Measurements from ENCODE around the gene SCGB1C1.
"Not testable (repeated sequence)": the region's sequence is repeated elsewhere in the genome, so short reads cannot be mapped to it uniquely, and the experiment has no call there.

Gene SCGB1C1

DNA sequence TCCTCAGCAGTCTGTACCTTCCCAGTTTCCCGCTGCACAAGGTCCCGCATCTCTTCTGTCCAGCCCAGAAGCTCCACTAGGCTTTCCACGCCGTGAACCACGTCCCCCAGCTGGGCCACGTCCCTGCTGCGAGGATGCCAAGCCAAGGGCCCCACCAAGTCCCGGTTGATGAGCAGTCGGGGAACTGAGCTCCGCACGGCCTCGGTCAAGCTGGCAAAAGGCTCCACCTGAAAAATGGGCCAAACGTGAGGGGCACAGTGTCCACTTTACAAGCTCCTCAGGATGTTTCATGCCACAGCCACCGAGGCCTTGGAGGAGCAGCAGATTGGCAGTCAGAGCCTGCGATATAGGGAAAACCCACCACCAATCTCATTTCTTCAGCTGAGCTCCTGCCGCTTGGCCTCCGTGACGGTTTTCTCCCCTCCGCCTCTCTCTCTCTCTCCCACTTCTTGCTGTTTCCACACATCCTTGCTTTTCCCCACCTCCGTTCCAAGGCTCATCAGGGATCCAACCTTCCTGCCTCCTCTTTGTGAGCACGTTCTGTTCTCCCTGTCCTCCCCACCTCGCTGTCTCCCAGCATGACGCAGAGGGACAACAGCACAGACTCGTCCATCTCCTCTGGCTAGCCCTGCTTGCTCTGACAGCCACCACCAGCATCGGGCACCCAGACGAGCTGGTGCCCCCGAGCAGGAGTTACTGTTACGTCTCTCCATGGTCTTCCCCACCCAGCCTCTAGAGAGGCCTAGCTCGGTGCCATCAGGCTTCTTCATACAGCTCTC lies 26.1 kb downstream of the SCGB1C1 start:
- no peak for DNase-seq (ENCODE audit: low read depth)

DNA sequence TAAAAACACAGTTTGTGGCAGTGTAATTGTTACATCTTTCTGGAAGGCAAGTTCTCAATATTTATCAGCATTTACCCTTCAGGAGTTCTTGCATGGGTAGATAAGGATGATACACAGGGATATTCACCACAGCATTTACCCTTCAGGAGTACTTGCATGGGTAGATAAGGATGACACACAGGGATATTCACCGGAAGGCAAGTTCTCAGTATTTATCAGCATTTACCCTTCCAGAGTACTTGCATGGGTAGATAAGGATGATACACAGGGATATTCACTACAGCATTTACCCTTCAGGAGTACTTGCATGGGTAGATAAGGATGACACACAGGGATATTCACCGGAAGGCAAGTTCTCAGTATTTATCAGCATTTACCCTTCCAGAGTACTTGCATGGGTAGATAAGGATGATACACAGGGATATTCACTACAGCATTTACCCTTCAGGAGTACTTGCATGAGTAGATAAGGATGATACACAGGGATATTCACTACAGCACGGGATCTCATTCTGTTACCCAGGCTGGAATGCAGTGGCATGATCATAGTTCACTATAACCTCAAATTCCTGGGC lies 27.9 kb downstream of the SCGB1C1 start:
- DNase-seq (ENCODE audit: low read depth), result not testable (repeated sequence)

DNA sequence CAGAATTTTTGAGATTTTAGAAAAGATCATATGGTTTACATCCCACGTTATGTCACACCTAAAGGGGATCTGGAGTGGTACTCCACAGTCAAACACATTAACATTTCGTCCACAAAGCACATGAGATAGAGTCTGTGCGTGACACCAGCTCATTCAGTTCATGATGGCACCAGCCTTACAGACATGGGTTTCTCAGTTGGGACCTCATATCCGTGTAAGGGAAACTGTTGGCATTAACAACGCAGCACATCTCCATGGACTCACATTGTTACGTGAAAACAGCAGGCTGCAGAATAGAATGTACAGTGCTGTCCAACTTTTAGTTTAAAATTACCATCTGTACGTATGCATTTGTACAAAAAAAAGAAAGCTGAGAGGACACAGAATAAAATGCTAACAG lies 28.7 kb downstream of the SCGB1C1 start:
- DNase-seq (ENCODE audit: low read depth), result no peak

DNA sequence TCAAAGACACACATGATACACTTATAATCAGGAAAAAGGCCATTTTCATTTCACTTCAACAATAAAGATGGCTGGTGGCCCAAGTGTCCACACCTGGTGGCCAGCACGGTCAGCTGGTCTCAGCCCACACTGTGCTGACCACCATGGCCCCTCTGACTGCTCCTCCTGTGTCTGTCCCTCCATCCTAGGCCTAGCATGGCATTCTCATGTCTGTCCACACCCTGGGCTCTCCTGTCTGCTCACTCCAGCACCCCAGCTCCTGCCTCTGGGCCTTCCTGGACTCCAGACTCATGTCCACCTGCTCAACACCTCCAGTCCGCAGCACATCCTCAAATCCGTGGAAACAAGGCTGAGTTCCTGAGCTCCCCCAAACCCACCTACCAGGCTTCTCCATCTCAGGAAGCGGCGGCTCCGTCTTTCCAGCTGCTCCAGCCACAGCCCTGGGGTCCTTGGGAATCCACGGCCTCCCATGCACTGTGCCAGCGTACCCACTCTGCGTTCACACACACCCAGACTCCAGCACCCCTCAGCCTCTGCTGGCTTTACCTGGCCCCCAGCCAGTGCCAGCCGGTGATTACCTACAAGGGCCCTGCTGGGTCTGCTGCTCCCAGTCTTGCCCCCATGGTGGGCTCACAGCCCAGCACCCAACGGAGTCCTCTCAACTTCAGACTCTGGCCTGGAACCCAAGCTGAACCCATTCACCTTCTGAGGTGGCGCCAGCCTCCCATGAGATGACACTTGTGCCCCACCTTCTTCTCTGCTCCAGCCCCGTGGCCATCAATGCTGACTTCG lies 29.3 kb downstream of the SCGB1C1 start:
- no peak for DNase-seq (ENCODE audit: low read depth)

DNA sequence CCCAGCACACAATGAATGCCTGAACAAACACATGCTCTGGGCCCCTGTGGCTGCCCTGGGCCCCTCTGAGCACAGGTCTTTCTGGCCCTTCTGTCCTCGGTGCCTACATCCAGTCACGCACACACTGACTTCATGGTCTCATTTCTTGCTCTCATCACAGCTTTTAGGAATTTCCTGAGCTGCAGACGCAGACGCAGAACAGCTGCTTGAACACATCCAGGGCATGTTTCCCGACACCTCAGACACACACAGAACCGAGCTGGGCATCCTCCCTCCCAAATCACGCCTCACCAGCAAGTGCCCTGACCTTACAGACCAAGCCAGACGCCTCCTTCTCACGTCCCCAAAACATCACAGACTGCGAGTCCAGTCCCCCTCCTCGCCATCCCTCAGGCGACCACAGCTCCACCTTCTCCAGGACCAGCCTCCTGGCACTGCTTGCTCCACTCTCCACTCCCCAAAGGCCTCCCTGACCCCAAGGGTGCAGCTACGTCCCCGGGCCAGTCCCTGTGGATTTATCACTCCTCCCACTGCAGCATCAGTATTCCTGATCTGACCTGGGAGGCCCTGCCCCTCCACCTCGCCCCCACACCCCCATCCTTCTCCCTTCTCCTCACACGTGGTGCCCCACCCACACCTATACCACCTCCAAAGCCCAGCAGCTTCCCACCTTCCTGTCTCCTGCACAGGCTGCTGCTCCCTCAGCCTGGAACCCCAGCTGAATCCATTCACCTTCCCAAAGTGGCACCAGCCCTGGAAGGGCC lies 30.3 kb downstream of the SCGB1C1 start:
- no peak for DNase-seq (ENCODE audit: low read depth)

DNA sequence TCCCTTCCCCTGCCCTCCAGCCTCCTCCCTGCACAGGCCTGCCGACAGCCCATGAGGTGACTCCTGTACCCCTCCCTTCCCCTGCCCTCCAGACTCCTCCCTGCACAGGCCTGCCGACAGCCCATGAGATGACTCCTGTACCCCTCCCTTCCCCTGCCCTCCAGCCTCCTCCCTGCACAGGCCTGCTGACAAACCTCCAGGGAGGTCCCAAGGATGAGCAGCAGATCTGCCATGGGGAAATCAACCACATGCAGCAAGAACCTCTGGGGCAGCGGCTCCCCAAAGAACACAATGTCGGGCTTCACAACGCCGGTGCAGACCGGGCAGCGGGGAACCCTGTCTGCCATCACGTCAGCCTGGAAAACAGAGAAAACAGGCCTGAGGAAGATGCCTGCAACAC lies 31.0 kb downstream of the SCGB1C1 start:
- no peak for DNase-seq (ENCODE audit: low read depth)

DNA sequence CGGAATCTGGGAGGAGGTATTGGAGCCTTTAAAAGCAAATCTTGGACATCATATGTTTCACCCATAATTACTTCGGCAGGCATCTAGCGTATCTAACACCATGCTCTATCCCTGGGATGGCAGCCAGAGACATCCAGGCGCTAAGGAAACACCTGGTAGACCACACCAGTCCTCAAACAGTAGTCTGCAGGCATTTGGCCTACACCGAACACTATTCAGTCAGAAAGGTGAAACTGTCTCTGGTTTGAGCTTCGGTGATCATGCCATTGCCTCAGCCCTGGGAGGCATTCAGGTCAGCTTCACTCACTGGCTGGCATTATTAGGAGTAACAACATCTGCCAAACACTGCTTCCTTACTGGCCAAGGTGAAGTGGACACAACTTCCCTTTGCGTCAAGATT lies 31.5 kb downstream of the SCGB1C1 start:
- DNase-seq (ENCODE audit: low read depth), result no peak

DNA sequence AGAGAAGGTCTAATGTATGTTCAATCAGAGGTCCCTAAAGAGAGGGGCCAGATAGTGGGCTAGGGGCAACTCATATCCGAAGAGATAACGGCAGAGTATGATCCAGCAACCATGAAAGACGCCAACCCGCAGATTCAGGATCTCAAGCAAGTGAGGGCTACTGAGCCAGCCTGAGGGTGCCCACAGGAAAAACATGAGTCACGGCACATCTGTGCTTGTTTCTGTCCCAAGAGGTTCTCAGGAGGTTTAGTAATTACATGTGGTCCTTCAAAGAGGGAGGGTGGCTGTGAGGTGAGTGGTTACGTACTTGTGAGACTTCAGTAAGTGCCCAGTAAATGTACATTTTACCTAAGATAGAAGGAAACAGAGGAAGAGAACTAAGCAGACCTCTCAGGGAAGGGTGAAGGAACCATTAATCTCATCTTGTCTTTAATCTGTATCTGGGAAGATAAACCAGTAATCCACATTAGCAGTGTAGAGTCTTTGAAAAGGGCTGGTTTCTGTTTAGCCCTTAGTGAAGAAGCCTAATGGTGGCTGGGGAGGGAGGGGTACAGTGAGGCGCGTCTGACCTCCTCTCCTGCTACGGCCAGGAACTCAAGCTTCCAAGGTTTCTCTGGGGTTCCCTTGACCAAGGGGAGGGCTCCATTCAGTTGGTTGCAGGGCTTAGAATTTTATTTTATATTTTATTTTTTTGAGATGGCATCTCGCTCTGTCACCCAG lies 33.0 kb downstream of the SCGB1C1 start:
- DNase-seq (ENCODE audit: low read depth), result no peak

DNA sequence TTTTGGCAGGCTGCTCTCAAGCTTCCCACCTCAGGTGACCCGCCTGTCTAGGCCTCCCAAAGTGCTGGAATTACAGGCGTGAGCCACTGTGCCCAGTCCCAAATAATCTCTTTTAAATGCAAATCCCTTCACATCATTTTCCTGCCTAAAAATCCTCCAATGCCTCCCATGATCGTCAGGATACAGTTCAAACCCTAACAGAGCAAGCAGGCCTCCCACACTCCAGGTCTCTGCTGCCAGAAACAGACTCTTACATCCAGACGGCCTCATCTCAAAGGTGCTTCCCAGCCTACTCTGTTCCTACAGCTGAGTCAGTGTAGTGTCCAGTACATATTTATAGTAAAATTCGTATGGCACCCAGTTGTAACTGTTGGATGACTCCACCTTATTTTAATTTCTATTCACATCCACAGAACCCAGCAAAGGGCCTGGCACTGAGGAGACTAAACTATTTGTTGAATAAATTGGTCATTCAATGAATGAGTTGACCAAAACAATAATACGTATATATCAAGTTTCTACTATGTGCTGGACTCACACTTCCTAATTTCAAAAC lies 35.0 kb downstream of the SCGB1C1 start:
- DNase-seq (ENCODE audit: low read depth), result no peak

DNA sequence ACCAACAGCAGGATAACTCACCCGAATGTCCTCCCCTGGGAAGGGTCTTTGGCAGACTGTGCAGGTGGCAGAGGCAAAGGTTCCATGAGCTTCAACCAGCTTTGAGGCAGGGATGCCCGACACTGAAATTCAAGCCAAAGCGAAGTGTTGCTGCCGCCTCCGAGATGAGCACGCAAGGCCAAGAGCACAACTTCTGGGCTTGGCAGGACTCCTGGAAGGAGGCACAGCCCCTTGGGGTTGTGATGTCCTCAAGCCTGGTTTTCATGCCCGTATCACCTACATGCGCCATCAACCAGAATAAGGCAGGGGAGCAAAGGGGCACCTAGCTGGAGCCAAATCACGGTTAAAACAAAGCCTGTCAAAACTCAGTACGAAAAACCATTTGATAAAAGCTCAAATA lies 37.6 kb downstream of the SCGB1C1 start:
- no peak for DNase-seq (ENCODE audit: low read depth)

DNA sequence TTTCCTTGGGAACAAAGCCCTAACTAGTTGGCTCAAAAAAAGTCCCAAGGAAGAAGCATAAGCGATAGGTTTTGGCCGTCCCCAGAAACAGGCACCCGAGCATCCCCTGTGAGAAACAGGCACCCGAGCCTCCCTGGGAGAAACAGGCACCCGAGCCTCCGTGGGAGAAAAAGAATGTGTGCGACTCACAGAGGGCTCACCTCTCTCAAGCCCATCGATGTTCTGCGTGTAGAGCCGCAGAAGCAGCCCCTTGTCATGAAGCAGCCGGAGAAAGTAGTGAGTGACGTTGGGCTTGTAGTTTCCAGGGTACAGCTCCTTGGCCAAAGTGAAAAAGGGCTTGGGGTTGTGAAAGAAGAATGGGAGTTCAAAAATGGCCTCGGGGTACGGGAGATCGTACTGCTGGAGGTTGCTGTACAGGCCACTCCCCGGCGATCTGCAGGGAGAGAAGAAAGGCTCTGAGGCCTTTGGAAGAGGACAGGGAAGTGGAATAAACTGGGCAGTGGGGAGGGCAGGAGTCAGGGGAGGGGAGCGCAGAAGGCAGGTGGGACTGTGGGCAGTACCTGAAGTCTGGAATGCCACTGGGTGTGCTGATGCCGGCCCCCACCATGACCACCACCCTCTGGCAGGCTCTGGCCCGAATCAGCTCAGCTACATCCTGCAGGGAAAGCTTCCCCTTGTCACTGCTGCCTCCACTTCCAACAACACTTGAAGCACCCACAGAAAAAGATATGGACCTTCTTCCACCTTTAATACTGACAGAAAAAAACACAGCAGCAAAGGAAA lies 40.1 kb downstream of the SCGB1C1 start:
- no peak for DNase-seq (ENCODE audit: low read depth)

DNA sequence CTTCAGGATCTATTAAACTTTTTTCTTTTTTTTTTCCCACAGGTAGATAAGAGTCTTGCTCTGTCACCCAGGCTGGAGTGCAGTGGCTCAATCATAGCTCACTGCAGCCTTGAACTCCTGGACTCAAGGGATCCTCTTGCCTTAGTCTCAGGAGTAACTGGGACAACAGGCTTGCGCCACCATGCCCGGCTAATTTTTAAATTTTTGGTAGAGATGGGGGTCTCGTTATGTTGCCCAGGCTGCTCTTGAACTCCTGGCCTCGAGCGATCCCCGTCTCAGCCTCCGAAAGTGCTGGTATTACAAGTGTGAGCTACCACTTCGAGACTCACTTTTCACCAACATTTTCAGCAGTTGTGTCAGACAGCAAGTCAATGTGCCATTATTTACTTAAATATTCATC lies 42.3 kb downstream of the SCGB1C1 start:
- DNase-seq (ENCODE audit: low read depth), result no peak

DNA sequence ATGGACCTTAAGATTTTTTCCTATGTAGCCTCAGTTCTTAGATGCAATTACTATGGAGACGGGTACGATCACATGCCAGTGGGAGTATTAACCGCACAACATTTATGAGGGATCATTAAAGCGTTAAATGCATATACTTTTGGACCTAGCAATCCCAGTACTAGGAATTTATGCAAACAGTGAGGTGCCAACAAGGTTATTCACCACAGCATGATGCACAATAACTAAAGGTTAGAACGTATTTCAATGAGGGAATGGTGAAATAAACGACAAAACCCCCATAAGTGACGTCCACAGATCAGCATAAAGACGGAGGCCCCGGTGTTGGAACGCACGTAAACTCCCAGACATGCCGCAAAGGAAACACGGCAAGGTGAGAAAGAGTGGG lies 42.7 kb downstream of the SCGB1C1 start:
- DNase-seq (ENCODE audit: low read depth), result peak; percentile 53

DNA sequence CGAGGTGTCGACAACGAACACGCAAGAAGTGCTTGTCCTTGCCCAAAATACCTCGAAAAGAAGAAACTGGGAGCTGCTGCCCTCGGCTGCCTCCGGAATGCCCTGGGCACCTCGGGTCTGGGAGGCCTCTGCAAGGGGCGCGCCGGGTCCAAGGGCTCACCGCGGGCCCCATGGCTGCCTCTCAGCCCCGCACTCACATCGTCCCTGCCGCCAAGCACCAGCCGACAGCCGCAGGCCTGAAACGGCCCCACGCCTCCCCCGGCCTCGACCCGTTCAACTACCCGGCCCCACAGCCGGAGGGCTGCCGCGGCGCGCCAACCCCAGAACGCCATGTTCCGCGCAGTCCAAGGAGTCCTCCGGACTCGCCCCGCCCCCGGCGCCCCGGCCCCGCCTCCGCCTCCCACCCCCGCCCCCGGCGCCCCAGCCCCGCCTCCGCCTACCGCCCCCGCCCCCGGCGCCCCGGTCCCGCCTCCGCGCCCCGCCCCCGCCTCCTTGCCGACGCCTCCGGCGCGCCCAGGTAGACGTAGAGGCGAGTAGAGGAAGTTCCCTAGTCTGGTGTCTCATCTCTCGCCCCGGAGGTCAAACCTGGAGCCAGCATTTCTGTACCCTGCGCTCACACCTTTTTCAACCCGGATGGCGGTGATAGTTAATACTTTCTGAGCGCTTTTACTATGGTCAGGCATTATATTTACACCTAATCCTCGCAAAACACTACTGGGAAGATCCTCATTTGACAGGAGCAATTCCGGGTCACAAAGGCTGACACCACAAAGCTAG lies 43.3 kb downstream of the SCGB1C1 start, which contains the start of gene SIRT3:
Gene SIRT3 (minus strand): TSS at position 346 of the 777 bp plus-strand sequence. CDS start 14 bp downstream, at position 332.
- peak; percentile 79 for DNase-seq (ENCODE audit: low read depth)

DNA sequence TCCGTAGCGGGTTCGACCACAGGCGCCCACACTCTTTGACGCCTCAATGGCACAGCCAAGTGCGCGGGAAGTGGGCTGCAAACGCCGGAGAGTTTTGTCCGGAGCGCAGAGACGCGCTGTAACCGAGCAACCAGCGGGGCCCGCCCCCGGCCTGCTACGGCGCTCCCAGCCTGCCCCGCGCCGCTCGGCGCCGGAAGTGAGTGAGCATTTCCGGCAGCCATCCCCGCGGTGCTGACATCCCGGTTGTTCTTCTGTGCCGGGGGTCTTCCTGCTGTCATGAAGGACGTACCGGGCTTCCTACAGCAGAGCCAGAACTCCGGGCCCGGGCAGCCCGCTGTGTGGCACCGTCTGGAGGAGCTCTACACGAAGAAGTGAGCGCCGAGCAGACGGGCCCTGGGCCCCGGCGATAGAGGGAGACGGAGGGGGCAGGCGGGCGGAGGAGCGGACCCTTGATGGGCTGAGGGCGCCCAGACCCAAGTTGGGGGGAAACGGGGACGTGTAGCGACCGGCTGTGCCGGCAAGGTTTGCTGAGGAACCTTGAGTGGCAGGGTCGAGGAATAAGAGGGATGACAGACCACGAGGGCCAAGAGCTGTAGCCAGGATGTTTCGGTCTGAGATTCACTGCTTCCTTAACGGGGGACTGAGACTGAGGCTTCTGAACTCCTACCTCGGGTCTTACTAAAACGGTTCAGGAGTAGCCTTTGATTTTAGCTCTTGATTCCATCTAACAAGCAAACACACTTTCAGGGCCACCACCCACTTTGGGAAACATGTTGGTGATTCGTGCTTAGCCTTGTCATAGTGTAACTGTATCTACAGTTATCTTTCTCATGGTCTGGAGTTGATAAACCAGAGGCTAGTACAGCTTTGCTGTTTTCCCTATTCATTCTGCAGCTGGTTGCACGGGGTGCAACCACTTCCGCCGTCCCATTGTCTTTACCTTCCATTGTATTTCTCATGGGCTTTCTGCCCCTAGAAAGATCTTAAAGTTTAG lies 44.2 kb downstream of the SCGB1C1 start, which contains the start of gene PSMD13:
Gene PSMD13 (plus strand): TSS at position 203 of the 994 bp plus-strand sequence. CDS start 74 bp downstream, at position 277.
- DNase-seq (ENCODE audit: low read depth), result peak; percentile 81

DNA sequence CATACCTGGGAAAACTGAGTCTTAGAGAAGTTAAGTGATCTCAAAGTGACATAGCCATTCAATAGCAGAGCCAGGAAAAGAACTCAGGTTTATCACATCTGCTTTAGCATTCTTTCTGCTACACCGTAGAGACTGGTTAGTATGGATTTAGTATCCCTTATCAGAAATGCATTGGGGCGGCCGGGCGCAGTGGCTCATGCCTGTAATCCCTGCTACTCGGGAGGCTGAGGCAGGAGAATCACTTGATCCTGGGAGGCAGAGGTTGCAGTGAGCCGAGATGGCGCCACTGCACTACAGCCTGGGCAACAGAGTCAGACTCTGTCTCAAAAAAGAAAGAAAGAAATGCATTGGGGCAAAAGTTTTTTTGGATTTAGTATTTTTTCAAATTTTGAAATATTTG lies 45.5 kb downstream of the SCGB1C1 start:
- not testable (repeated sequence) for DNase-seq (ENCODE audit: low read depth)

DNA sequence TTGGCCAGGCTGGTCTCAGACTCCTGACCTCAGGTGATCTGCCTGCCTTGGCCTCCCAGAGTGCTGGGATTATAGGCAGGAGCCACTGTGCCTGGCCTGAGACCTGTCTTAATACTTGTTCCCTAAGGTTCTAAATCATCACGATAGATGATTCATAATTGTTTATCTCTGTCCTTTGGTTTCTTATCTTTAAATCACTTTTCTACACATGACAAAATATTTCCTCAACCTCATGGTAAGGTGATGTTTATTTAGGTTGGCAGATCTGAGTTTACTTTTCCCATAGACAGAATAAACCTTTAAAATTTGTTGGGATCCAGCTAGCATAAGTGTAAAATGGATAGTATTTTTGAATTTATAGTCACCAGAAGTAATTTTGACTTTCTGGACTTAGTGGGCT lies 47.4 kb downstream of the SCGB1C1 start:
- DNase-seq (ENCODE audit: low read depth), result no peak

DNA sequence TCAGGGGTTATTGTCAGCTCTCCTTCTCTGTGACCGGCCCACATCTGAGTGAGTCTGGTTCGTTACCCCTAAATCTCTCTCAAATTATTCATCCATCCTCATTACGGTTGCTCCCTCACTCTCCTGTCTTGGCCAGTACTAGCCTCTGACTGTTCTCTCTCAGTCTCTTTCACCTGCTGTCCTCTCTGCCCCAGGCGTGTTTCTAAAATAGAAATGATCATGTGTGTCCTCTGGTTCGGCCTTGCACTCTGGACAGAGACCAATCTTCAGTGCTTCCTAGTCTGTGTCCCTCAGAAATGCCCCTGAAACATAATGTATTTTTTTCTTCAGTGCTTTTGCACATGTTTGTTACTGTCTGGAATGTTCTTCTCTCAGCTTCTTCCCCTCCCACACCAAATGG lies 48.8 kb downstream of the SCGB1C1 start:
- DNase-seq (ENCODE audit: low read depth), result no peak
